ENCODE data around the gene DYNC1I2. TPM values are rescaled to one million over a fixed set of nuclear protein-coding genes. Genes with fewer than 3 reads are reported as not detected.
A peak's percentile ranks its signal among the peaks of the same experiment; 100 is the strongest.

Gene DYNC1I2
- 101 and 135 TPM in 2 replicates for total RNA-seq

GRCh38 chr2:171687287-171688128, at the start of gene DYNC1I2:
DYNC1I2 (plus strand) TSS chr2:171687469; CDS start chr2:171690156, 2,687 bp downstream.
- TF ChIP-seq, protein P1, sequence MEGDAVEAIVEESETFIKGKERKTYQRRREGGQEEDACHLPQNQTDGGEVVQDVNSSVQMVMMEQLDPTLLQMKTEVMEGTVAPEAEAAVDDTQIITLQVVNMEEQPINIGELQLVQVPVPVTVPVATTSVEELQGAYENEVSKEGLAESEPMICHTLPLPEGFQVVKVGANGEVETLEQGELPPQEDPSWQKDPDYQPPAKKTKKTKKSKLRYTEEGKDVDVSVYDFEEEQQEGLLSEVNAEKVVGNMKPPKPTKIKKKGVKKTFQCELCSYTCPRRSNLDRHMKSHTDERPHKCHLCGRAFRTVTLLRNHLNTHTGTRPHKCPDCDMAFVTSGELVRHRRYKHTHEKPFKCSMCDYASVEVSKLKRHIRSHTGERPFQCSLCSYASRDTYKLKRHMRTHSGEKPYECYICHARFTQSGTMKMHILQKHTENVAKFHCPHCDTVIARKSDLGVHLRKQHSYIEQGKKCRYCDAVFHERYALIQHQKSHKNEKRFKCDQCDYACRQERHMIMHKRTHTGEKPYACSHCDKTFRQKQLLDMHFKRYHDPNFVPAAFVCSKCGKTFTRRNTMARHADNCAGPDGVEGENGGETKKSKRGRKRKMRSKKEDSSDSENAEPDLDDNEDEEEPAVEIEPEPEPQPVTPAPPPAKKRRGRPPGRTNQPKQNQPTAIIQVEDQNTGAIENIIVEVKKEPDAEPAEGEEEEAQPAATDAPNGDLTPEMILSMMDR (IDR thresholded peaks at IDR 0.05; ENCODE audit: insufficient read depth, low read depth, low read length), result no peak
- DNase-seq (ENCODE audit: low read depth), result peak; percentile 94
- peak within 1 kb of the TSS; percentile 79 for H3K4me3 ChIP-seq (ENCODE audit: low read depth, low read length)

DNA sequence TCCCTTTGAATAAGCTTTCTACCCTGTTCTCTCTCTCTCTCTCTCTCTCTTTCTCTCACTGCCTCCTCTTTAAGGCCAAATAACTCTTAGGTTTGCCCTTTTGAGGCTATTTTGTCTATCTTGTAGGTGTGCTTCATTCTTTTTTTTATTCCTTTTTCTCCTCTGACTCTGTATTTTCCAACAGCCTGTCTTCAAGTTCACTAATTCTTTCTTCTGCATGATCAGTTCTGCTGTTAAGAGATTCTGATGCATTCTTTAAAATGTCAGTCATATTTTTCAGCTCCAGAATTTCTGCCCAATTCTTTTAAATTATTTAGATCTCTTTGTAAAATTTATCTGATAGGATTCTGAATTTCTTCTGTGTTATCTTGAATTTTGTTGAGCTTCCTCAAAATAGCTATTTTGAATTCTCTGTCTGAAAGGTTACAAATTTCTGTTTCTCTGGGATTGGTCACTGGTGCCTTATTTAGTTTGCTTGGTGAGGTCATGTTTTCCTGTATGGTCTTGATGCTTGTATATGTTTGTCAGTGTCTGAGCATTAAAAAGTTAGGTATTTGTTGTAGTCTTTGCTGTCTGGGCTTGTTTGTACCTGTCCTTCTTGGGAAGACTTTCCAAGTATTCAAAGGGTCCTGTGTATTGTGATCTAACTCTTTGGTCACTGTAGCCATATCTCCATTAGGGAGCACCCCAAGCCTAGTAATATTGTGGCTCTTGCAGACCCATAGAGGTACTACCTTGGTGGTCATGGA, 35.4 kb upstream of the DYNC1I2 start:
- TF ChIP-seq, protein P1 (IDR thresholded peaks at IDR 0.05; ENCODE audit: insufficient read depth, low read depth, low read length), result no peak
- no peak for DNase-seq (ENCODE audit: low read depth)

GRCh38 chr2:171652416-171652785, 34.9 kb upstream of the DYNC1I2 start:
- H3K4me3 ChIP-seq (ENCODE audit: low read depth, low read length), result no peak overlapping the region
- TF ChIP-seq, protein P1 (IDR thresholded peaks at IDR 0.05; ENCODE audit: insufficient read depth, low read depth, low read length), result no peak
- no peak for DNase-seq (ENCODE audit: low read depth)

More for the DNA sequence above, 35.4 kb upstream of the DYNC1I2 start:
- H3K4me3 ChIP-seq (ENCODE audit: low read depth, low read length), result no peak overlapping the region

- TF ChIP-seq, protein P1 (IDR thresholded peaks at IDR 0.05; ENCODE audit: insufficient read depth, low read depth, low read length), result no peak
- no peak overlapping the region for H3K4me3 ChIP-seq (ENCODE audit: low read depth, low read length)
- DNase-seq (ENCODE audit: low read depth), result no peak
Observed at GRCh38 chr2:171655586-171655985, 31.7 kb upstream of the DYNC1I2 start.

- DNase-seq (ENCODE audit: low read depth), result no peak
- TF ChIP-seq, protein P1 (IDR thresholded peaks at IDR 0.05; ENCODE audit: insufficient read depth, low read depth, low read length), result no peak
- H3K4me3 ChIP-seq (ENCODE audit: low read depth, low read length), result no peak overlapping the region
Observed at GRCh38 chr2:171667041-171667440, 20.2 kb upstream of the DYNC1I2 start.

DNA sequence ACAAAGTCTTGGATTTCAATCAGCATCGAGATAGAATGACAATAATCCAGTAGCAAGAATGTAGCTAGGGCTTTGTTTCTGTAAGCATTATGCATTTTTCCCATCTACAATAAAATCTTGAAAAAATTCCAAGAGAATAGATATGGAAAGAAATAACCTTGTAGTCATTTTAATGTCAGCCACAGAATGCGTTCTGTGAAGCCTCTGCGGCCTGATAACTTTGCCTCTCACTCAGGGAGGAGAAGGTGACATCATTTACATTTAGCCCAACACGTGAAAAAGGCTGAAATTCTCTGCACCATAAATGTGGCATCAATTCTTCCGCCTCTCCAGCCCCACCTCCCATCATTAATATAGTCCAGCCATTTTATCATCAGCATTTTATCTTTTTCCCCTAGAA, 19.1 kb upstream of the DYNC1I2 start:
- TF ChIP-seq, protein P1 (IDR thresholded peaks at IDR 0.05; ENCODE audit: insufficient read depth, low read depth, low read length), result no peak
- no peak for DNase-seq (ENCODE audit: low read depth)

More for the DNA sequence above, 19.1 kb upstream of the DYNC1I2 start:
- no peak overlapping the region for H3K4me3 ChIP-seq (ENCODE audit: low read depth, low read length)

Measured in fibroblast of villous mesenchyme (primary cell).